Activated CD4-positive, alpha-beta T cell treated with anti-CD3 and anti-CD28 coated beads for 4 hours (primary cell): Measurements from ENCODE around the gene UBE4A.
"Not testable (repeated sequence)": the region's sequence is repeated elsewhere in the genome, so short reads cannot be mapped to it uniquely, and the experiment has no call there.

Source experiments
- DNase-seq, 2 donors: peaks; one replicate each; pipeline ENCODE4 v3.0.0-alpha.2; 2020

Gene UBE4A

DNA sequence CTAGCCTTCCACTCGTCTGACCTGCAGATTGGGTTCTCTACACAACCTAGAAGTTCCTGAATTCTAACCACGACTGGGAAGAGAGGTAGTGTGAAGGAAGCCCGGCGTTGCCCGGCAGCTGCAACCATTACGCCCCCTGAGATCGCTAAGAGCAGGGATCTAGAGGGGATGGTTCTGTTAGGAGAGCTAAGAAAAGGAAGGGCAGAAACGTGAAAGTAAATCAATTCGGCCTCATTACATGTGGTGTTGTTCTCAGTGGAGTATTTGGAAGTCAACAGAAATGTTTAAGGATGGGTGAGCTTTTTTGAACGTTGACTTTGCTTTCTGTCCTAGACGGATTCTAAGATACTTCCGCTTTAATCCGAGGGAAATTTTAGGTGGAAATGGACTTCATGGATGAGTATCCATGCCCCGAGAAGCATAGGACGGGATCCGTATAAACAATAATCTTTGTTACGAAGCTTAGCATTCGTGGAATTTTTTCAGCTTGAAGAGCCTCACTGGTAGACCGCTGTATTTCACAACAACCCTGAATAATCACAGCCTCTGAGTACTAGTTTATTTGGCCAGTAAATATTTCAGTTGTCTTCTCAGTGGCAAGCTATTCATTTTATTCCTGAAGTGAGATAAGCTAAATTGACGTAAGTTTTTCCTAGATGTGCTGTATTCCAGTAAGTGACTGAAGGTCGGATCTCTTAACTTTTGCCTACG lies 42.6 kb downstream of the UBE4A start:
- no peak for DNase-seq

DNA sequence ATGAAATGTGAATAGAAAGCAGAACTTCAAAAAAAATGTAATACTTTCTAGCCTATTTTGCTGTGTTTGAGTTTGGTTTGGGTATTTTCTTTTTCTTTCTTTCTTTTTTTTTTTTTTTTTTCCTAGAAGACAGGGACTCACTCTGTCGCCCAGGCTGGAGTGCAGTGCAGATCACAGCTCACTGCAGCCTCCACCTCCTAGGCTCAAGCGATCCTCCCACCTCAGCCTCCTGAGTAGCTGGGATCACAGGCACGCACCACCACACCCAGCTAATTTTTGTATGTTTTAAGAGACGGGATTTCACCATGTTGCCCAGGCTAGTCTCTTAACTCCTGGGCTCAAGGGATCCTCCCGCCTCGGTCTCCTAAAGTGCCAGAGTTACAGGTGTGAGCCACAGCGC lies 43.2 kb downstream of the UBE4A start:
- DNase-seq, result not testable (repeated sequence)

DNA sequence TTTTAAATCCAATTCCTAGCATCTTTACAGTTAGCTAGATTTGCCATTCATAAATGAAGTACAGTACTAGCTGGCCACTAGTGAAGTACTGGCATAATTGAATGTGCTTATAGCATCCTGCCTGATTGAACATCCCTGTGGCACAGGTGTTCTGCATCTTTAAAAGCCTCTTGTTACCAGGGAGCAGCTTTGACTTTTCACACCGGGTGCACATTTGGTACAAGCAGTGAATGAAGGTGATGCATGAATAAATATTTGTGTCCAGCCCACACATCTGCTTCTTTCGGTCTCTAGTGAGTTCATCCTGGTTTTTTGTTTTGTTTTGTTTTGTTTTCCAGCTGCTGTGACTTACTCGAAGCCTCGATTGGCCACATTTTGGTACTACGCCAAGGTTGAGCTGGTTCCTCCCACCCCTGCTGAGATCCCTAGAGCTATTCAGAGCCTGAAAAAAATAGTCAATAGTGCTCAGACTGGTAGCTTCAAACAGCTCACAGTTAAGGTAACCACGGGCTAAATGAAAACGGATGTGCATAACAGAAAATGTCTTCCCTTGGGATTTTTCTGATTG lies 47.3 kb downstream of the UBE4A start:
- DNase-seq, result no peak

DNA sequence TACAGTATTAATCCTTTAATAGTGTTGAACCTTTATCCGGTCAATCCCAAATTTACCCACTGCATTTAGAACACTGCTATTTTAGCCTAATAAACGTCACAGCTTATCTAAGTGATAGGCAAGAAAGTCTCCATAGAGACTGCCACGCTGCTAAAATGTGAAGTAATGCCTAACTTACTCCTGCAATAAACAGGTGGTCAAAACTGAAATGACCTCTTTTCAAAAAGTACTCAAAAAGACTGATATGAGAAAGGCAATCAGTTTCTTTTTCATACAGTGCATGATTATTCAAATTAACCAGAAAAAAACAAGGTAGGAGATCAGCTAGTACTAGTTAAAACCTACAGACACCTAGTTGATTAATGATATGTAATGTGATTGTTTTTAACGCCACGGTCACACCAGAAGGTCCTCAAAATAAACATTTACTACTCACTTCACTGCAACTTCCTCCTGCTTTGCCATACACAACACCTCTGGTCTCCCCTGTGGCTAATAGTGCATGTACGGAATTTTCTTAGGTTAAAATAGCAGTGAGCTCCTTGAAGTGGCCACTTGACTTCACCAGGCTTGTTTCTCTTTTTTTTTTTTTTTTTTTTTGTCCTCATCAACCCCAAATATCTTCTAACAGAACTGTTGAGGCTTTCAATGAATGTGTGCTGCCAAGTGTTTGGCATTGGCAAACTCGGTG lies 50.8 kb downstream of the UBE4A start:
- no peak for DNase-seq

DNA sequence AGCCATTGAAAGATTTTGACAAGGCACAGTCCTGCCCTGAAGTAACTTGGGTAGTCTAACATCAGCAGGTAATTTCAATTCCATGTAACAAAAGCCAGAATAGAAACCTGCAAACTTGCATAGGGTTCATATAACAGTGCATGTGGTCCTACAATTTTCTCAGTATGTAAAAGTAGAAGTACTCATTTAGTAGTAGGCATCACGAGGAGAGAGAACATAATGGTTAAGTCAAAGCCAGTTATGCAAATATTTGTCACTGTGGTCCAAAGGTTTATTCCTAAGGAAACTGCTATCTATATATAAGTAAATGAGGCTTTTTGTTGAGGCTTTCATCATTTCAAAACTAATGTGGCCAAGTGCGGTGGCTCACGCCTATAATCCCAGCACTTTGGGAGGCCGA lies 52.1 kb downstream of the UBE4A start:
- DNase-seq, result no peak

DNA sequence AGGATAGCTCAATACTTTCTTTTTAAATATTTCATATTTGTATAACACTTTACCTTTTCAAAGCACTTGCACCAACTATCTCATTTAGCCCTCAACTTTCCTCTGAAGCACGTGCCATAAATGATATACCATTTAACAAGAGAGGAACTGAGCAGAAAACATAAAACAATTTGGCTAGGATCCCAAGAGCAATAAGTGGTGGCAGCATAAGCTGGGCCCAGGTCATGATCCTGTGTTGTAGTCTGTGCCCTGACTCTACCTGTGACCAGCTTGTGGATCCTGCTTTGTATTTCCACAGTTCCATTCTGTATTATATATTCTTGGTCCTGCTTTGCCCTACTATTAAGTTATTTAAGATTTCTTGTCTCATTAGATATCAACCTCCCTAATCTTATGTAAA lies 53.5 kb downstream of the UBE4A start:
- no peak for DNase-seq

DNA sequence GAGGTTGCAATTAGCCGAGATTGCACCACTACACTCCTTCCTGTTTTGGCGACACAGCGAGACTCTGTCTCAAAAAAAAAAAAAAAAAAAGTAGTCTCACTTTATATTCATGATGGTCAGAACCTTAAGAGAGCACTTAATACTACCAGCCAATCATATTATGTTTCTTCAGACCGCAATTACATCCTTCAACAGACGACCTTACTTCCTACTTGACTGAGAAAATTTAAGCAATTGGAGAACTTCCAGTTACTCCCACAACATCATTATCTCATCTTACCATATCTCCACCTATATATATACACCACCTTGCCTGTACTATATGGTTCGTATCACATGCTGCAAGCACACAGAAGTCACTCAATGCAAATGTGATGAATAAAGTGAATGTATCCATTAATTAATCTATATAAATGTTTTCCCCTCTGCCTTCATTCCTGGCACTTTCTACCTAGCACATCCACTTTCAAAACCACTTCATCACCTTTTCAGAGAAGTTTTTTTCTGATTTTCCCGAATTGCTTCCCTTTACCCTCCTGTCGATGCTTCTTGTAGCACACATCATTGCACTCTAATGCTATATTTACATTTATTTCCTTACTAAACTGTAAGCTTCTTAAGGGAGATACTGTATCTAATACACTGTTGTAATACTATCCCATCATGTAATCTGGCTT lies 55.8 kb downstream of the UBE4A start:
- no peak for DNase-seq

DNA sequence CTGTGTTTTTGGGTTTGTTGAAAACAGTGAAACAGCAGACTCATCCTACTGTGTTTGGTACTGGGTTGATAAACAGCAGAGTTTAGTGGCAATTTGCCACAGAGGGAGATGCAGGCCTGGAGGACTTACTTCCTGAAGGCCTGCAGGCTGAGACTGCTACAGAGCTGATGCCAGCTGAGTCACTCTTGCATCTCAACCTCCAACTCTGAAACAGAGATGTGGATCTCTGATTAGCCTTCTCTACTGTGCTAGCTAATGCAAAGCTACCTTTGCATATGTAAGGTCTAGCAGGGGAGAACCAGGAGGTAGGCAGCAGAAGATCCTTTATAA lies 56.3 kb downstream of the UBE4A start:
- DNase-seq, result no peak

DNA sequence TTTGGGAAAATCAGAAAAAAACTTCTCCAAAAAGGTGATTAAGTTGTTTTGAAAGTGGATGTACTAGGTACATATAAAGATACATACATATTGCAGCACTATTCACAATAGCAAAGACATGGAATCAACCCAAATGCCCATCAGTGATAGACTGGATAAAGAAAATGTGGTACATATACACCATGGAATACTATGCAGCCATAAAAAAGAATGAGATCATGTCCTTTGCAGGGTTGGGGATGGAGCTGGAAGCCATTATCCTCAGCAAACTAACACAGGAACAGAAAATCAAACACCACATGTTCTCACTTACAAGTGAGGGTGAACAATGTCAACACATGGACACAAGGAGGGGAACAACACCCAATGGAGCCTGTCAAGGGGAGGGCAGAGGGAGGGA lies 57.5 kb downstream of the UBE4A start:
- not testable (repeated sequence) for DNase-seq

DNA sequence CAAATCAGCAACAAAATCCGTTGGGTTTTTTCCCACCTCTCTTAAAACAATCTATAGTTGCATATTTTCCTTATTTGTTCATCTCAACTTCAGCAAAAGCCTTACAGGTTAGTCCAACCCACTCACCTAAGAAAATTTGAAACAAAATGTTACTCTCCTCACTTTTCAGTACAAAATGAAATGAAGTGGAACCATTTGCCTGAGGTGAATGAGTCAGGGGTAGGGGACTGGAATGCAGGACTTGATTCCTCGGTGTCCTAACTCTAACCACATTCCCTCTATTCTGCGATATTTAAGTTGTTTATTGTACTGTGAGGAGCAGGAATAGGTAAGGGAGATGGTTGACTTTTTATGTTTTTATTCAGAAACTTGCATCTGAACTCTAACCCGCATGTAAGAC lies 58.4 kb downstream of the UBE4A start:
- DNase-seq, result no peak

DNA sequence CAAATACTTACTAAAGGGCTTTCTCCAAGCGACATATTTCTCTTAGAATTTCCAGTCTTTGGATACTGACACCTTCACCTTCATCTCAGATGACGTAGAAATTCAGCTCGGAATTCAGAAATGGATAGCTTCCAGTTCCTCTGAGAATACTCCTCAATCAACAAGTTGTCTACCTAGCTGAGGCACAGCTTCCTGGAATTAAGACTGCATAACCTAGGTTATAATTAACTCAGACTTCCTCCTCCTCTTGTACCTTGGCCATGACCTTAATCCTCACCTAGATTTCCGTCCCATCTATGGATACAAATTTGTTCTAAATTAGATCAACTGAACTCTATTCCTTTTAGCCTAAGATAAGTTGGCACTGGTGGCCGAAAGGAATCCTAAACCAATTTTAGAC lies 59.4 kb downstream of the UBE4A start:
- no peak for DNase-seq

DNA sequence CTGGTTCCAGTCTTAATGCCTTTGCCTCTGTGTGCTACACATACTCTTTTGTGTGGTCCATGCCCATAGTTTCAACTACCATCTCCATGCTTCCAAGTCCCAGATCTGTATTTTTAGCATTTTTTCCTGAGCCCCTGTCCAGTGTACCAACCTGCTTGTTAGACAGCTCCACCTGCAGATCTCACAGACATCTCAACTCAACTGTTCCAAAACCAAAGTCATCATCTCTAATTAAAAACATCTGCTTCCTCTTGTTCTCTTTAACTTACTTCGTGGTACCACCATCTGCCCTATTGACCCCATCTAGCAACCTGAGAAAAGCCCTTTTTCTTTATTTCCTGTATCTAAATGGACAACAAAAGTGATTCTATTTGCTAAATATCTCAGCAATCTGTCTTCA lies 68.3 kb downstream of the UBE4A start:
- DNase-seq, result no peak

DNA sequence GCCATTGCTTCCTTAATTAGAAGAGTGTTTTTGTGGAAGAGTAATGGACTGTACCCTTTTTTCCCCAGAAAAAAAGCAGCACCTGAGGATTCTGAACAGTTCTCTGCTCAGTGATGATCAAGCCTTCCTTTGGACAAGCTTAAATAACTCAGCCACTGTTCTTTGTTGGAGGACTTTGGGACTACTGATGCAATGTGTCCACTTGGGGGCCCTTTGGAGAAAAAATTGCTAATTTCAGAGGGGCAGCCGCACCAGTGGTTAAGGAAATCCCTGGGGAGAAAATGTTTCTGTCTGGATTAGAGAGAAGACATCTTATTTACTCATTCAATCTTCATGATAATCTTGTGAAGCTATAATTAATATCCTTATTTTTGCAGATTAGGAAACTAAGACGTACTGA lies 71.6 kb downstream of the UBE4A start:
- no peak for DNase-seq

DNA sequence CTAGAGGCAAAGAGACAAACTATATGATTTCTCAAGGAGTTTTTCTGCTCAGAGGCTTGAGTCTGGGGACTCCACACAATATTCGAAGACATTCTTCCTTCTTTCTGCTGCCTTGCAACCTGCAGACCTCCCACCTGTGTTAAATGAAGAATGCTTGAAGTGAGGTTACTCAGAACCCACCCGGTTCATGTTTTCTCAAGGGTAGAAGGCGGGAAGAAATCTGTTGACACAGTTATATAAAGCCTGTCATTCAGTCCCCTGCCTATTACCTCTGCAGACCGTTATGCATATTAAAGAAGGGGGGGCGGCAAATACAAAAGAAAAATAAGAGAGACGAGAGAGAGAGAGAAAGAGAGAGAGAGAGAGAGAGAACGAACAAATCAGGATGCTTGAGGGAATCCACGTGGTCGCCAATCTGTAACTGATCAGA lies 74.7 kb downstream of the UBE4A start:
- DNase-seq, result peak in 1 of 2 donors; percentile 45

DNA sequence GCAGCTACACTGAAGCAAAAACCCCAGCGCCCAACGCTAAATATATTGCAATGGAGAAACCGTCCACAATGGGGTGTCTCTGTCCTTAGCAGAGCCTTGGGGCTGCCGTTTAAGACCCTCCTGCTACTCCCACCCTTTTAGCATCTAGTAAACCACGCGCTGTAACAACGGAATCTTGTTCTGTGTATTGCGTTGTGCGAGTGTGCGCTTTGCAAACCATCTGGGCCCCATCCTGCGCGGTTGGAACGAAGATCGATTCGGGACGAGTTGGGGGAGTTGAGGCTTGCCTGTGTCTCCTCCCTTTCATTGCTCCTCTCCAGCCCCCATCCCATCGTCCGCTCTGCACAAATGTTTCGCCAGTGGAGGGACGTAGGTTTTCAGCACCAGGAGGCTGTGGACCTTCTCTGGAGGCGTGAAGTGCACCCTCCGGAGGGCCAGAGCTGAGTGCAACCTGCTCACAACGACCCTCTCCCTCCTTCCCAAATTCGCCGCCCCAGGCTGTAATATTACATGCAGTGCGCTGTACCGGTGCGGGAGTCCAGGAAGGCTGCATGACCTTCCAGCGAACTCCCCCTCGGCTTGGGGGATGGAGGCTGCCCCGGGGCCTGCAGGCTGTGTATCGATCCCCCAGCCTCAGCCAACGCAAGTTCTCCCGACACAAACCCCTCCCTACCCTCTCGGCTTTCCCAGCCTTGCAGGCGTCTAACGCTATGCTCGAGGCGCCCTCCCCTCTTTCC lies 75.3 kb downstream of the UBE4A start:
- DNase-seq, result peak; percentile 3 to 46

DNA sequence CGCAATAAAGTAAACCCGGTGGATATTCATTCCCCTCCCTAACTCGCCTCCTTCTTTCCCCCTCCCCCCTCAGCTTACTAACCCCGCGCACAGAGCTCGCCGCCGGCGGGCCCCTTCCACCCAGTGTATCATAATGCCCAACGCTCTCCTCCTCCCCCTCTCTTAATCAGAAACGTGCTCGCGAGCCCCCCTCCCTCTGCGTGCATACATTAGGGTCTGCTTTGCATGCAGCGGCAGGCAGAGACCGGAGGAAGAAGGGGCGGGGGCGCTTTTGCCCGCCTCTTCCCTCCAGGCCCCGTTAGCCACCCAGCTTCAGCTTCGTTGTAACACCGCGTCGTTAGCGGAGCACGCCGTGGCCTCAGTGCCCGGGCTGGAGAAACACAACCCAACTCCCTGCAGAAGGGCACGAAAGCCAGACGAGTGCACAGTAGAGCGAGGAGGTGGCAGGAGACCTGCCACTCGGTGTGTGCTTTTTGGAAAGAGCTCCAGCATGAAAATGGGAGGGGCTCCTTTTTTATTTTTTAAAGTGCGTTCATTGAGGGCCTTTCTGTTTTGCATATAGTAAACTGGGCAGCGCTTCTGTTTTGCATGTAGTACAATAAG lies 76.0 kb downstream of the UBE4A start:
- DNase-seq, result peak; percentile 31 to 44

DNA sequence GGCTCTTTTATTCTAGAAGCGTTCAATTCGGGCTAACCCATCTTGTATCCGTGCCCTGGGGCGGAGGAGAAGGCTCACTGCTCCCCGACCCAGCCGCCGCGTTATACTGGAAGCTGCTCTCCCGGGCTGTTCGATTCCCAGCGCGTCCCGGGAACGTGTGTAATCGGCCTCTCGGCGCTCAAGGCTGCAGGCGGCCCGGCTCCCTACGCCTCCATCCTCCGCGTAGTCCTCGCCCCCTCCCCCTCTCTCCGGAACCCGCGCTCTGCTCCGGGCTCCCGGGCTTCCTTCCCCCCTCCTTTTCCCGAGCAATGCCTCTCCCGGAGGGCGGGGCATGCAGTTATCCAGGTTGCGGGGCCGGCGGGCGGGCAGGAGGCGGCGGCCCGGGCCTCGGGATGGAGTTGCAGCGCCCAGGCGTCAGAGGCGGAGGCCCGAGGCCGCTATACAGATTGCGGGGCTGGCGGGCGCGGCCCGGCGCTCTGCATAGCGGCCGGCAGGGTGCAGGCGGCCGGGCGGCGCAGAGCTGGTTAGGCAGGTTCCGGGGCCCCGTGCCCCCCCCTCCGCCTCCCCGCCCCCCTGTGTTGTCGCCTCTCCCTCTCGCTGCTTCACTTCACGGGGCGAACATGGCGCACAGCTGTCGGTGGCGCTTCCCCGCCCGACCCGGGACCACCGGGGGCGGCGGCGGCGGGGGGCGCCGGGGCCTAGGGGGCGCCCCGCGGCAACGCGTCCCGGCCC lies 76.7 kb downstream of the UBE4A start, which contains the start of gene KMT2A:
TSS of gene KMT2A (plus strand) at position 600 of the 732 bp plus-strand sequence. CDS start at position 621, 21 bp downstream.
- DNase-seq, result peak; percentile 92 to 93

DNA sequence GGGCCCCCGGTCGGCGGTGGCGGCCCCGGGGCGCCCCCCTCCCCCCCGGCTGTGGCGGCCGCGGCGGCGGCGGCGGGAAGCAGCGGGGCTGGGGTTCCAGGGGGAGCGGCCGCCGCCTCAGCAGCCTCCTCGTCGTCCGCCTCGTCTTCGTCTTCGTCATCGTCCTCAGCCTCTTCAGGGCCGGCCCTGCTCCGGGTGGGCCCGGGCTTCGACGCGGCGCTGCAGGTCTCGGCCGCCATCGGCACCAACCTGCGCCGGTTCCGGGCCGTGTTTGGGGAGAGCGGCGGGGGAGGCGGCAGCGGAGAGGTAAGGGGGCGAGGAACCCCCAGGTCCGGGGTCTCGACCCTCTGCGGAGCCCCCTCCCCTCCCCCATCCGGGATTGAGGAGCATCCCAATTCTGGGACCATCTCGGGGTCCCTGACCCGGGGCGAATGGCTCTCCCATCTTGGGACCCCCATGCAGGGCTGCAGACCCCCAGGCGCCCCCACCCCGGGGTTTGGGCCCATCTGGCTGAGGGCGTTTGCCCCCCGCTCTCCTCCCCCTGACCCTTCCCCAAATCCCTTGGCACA lies 77.3 kb downstream of the UBE4A start:
- DNase-seq, result peak; percentile 32 to 48

DNA sequence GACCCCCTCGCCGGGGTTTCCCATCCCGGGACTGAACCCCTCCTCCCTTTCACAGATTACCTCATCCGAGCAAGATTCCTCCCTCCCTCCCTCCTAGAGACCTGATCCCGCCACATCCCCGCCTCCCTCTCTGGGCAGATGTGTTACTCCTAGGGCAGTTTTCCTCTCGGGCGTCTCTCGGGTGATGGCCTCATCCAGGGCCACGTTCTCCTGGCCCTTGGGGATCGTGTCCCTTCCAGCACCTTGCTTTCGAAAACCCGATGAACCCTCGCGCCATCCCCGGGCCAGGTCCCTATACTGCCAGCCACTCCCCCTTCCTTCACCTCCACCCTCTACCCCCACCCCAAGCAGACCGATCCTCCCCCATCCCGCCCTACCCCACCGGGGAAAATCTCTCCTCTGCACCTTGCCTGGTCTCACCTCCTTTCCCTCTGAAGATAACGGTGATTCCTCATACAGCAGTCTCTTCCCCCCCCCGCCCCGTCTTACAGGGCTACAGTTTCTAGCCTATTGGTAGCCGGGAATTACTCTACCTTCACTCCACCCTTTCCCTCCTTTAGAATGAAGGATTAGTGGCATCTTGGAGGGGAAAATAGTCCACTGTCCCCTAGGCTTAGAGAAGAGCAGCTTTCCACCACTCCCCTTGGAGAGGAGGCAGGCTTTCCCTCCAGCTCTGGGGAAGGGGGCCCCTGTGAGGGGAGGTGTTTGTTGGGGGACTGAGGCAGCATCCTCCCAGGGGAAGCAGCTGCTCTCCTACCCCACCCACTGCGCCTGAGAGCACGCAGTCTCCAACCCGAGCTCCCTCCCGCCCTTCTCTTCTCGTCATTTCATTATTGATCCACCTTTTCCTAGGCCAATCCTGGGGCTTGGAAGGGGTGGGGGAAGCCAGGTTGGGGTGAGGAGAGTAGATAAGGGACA lies 78.1 kb downstream of the UBE4A start:
- peak; percentile 38 to 39 for DNase-seq

DNA sequence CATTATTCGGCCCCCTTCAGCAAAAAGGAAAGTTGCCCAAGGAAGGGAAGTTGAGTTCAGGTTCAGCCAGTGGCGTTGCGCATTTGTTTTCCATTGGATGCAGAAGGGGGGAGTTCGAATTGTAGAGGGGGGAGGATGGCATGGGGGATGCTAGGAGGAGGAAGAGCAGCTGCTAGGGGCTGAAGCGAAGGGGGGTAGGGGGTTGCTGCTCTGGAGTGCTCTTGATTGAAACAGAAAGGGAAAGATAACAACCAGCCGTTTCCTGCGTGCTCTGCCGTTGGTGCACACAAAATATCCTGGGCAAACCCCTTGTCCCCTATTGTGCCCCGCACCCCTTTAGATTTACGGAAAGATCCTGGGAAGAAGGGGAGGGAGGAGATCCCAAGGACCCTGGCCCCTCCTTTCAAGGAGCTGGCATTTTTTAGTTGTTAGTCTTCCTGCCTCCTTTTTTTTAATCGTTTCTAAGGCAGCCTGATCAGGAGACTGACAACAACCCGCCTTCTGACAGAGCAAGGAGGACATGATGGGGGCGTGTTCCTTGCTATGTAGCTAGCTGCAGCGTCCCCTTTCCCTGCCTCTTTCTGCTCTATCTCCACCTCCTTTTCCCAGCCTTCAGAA lies 79.0 kb downstream of the UBE4A start:
- DNase-seq, result peak; percentile 30 to 42
